K562 (cell line): Measurements from ENCODE around the gene TCIRG1. TPM values are rescaled to one million over a fixed set of nuclear protein-coding genes. Genes with fewer than 3 reads are reported as not detected.

ENCODE experiments used
- ATAC-seq: fragments of 200-7000 bp; cut with Tn5 transposase; 3 replicates; pipeline ENCODE4 v1.9.1; 2020; ENCODE audit warnings: moderate library complexity
- BruUV-seq: library from RNA; stranded (reverse); fragments of 400-500 nt; replicated peaks from 2 replicates; lab custom pipeline; 2021; lab: Mats Ljungman, UMichigan
- CTCF ChIA-PET: fragments of 300-600 bp; formaldehyde crosslinking; extraction: SDS; loops from one replicate; lab custom pipeline; 2021; ENCODE audit warnings: low intra/inter-chr PET ratio; lab: Yijun Ruan, JAX
- POLR2A ChIA-PET: fragments of 300-600, 350-650 bp; sonication (Branson Sonifier 250); formaldehyde crosslinking; extraction: SDS; loops from one replicate; lab custom pipeline; 2021; ENCODE audit warnings: antibody characterized with exemption, inconsistent platforms; lab: Yijun Ruan, JAX
- DNase-seq, 4 experiments: peaks; one replicate each; pipeline versions ENCODE4 v3.0.0 to v3.0.0-alpha.2; 2011 to 2018; ENCODE audit warnings: low spot score in 3 of 4, mixed read lengths in 3 of 4; ENCODE audit errors: extremely low read depth in 1 of 4
- FAIRE-seq: peaks from 2 replicates; lab custom pipeline; 2011; peaks lifted over from hg19 to GRCh38; lab: Jason Lieb, UNC
- H2AFZ ChIP-seq: 2 replicates; pipeline ENCODE4 v1.6.0; 2011; ENCODE audit warnings: low read depth, low read length, control low read depth, inconsistent platforms
- H3K27ac ChIP-seq: fragments of 200-600 bp; 3 replicates; pipeline ENCODE4 v1.8.0; 2011; ENCODE audit warnings: low read depth, mild to moderate bottlenecking, control low read depth, inconsistent platforms, low read length, moderate library complexity, mixed read lengths; ENCODE audit errors: extremely low read depth
- H3K27me3 ChIP-seq, 2 experiments: fragments of 300-600 bp in 1 of 2; 2 replicates in 1 of 2; 3 replicates in 1 of 2; pipeline versions ENCODE4 v1.6.0 to v1.8.0; 2011; ENCODE audit warnings: inconsistent platforms in 2 of 2, low read length in 2 of 2, mild to moderate bottlenecking in 1 of 2, mixed read lengths in 1 of 2, moderate library complexity in 1 of 2; ENCODE audit not compliant: control insufficient read depth in 2 of 2, insufficient read depth in 2 of 2
- H3K36me3 ChIP-seq: fragments of 300-600 bp; 3 replicates; pipeline ENCODE4 v1.8.0; 2011; ENCODE audit warnings: mild to moderate bottlenecking, low read length, inconsistent platforms; ENCODE audit not compliant: control insufficient read depth, insufficient read depth
- H3K4me1 ChIP-seq, 2 experiments: fragments of 200-600 bp in 1 of 2; replicated peaks in 1 of 2; 2 replicates in 1 of 2; 3 replicates in 1 of 2; pipeline versions ENCODE4 v1.5.1 to v1.8.0; 2011; ENCODE audit warnings: inconsistent platforms in 2 of 2, low read length in 2 of 2, mild to moderate bottlenecking in 1 of 2, mixed read lengths in 1 of 2, moderate library complexity in 1 of 2; ENCODE audit not compliant: control insufficient read depth in 2 of 2, insufficient read depth in 2 of 2
- H3K4me2 ChIP-seq: 2 replicates; pipeline ENCODE4 v1.6.1; 2011; ENCODE audit warnings: low read length, control low read depth, inconsistent platforms, mixed read lengths; ENCODE audit not compliant: insufficient read depth
- H3K4me3 ChIP-seq: fragments of 200-600 bp; sonication (generic), shearing (Covaris generic); 2 replicates; pipeline ENCODE4 v1.5.1; 2016; ENCODE audit warnings: control low read depth, inconsistent platforms
- H3K79me2 ChIP-seq: fragments of 200-600 bp; 3 replicates; pipeline ENCODE4 v1.8.0; 2011; ENCODE audit warnings: low read length, inconsistent platforms; ENCODE audit not compliant: control insufficient read depth, insufficient read depth
- H3K9ac ChIP-seq, 2 experiments: 2 replicates each; pipeline versions ENCODE4 v1.6.0 to v1.6.1; 2011; ENCODE audit warnings: low read depth in 2 of 2, low read length in 2 of 2, control low read depth in 1 of 2, inconsistent platforms in 1 of 2, mild to moderate bottlenecking in 1 of 2, mixed read lengths in 1 of 2; ENCODE audit not compliant: insufficient read depth in 1 of 2
- H3K9me1 ChIP-seq: one replicate; pipeline ENCODE4 v1.6.0; 2011; ENCODE audit warnings: inconsistent platforms, mild to moderate bottlenecking, low read length, moderate library complexity; ENCODE audit not compliant: control insufficient read depth, insufficient read depth
- H3K9me3 ChIP-seq: replicated peaks from 2 replicates; pipeline ENCODE4 v1.5.1; 2011; ENCODE audit warnings: low read depth, low read length, inconsistent platforms; ENCODE audit not compliant: control insufficient read depth, insufficient read depth
- H4K20me1 ChIP-seq: replicated peaks from 2 replicates; pipeline ENCODE4 v1.6.1; 2011; ENCODE audit warnings: low read length, inconsistent platforms, mixed read lengths; ENCODE audit not compliant: control insufficient read depth, insufficient read depth
- BRF1 ChIP-seq: IDR thresholded peaks from 3 replicates; pipeline ENCODE4 v1.6.1; 2011; ENCODE audit warnings: borderline replicate concordance, mild to moderate bottlenecking; ENCODE audit not compliant: insufficient read length; ENCODE audit errors: extremely low read depth
- CEBPZ ChIP-seq: fragments of 150-350 bp; IDR thresholded peaks from 2 replicates; pipeline ENCODE4 v1.6.1; 2014; ENCODE audit warnings: low read depth, mild to moderate bottlenecking, low read length, borderline replicate concordance
- EGR1 ChIP-seq: fragments of 450-650 bp; conservative IDR thresholded peaks from 2 replicates; pipeline ENCODE4 v1.6.1; 2017; ENCODE audit warnings: mild to moderate bottlenecking
- GTF3C2 ChIP-seq: IDR thresholded peaks from 3 replicates; pipeline ENCODE4 v1.6.1; 2011; ENCODE audit warnings: borderline replicate concordance, mild to moderate bottlenecking, moderate library complexity; ENCODE audit not compliant: insufficient read length; ENCODE audit errors: extremely low read depth
- HDAC6 ChIP-seq: IDR thresholded peaks from 2 replicates; pipeline ENCODE4 v1.6.1; 2012; ENCODE audit warnings: low read depth, mild to moderate bottlenecking, control low read depth, inconsistent platforms, low read length, moderate library complexity
- HMGXB4 ChIP-seq: sonication (generic); formaldehyde crosslinking; IDR thresholded peaks from 2 replicates; pipeline ENCODE4 v1.8.1; 2023; ENCODE audit warnings: mild to moderate bottlenecking, missing genetic modification reagents
- MXI1 ChIP-seq: IDR thresholded peaks from 2 replicates; pipeline ENCODE4 v1.6.1; 2011; ENCODE audit warnings: low read depth, mild to moderate bottlenecking, improper control_type of control experiment, low read length
- NR4A1 ChIP-seq, 2 experiments: fragments of 250-450 bp in 1 of 2; fragments of 450-650 bp in 1 of 2; sonication (Bioruptor Pico) in 1 of 2; IDR thresholded peaks; 2 replicates each; pipeline versions ENCODE4 v1.4.0 to v1.6.1; 2016 to 2020; ENCODE audit warnings: mild to moderate bottlenecking in 2 of 2, missing compliant biosample characterization in 1 of 2, missing genetic modification characterization in 1 of 2, moderate library complexity in 1 of 2
- XRCC4 ChIP-seq: IDR thresholded peaks from one replicate; pipeline ENCODE4 v1.6.1; 2011; ENCODE audit not compliant: insufficient read depth, insufficient read length; ENCODE audit errors: extremely low read depth
- ZBTB33 ChIP-seq: sonication (generic); formaldehyde crosslinking; IDR thresholded peaks from 2 replicates; pipeline ENCODE4 v1.8.1; 2023; ENCODE audit warnings: mild to moderate bottlenecking, missing genetic modification reagents
- ZNF124 ChIP-seq: sonication (generic); formaldehyde crosslinking; IDR thresholded peaks from 2 replicates; pipeline ENCODE4 v1.8.1; 2022; ENCODE audit warnings: missing genetic modification reagents
- WGBS: fragments of 100-300 bp; shearing (Covaris generic); methylation state at CpG from one replicate; pipeline ENCODE4 v1.1.6; 2016; ENCODE audit warnings: low coverage, mixed read lengths; ENCODE audit not compliant: insufficient coverage; ENCODE audit errors: missing lambda C conversion rate; 5-methylcytosine and 5-hydroxymethylcytosine counted together
- in situ Hi-C: fragments of 300-500 bp; cut with MboI; formaldehyde crosslinking; loops from 4 replicates; pipeline ENCODE4 v1.15.0; 2018; ENCODE audit warnings: inconsistent platforms, mixed read lengths
- intact Hi-C: fragments of 100-400 bp; cut with micrococcal nuclease; formaldehyde crosslinking; loops from 2 replicates; pipeline ENCODE4 v1.14.2; 2022
- polyA plus RNA-seq, 8 experiments: library from polyadenylated mRNA; depleted of rRNA in 4 of 8; stranded (reverse) in 5 of 8; unstranded in 3 of 8; fragments of >200 nt; fragmentation: Nextera tagmentation in 2 of 8; fragmentation: Illumina TruSeq in 1 of 8; extraction: Ambion mirVana in 2 of 8; extraction: Trizol in 1 of 8; gene quantifications; 2 replicates each; pipeline versions ENCODE4 v1.2.1 to v1.2.3, GENCODE V29; 2011 to 2014; ENCODE audit warnings: inconsistent platforms in 1 of 8, missing spikeins in 1 of 8
- total RNA-seq, 7 experiments: library from RNA; depleted of rRNA in 6 of 7; stranded (reverse); fragments of >200 nt in 6 of 7; fragmentation: Illumina TruSeq in 2 of 7; extraction: Trizol in 2 of 7; gene quantifications; 2 replicates each; pipeline versions ENCODE4 v1.2.1 to v1.2.3, GENCODE V29; 2011 to 2021; ENCODE audit warnings: low replicate concordance in 1 of 7

The TCIRG1 gene
- total and polyA plus RNA-seq, 9 of the 15 experiments (the other 6 are each of a cell fraction or from before 2014, with no cell fraction given), result 0.49 to 143 (median 24.4) TPM

GRCh38 chr11:68018730-68019190, 20.1 kb upstream of the TCIRG1 start:
- ATAC-seq (no peak), DNase-seq (no peak), FAIRE-seq (no peak)
- H3K4me2 ChIP-seq, result no peak overlapping the region
- in situ Hi-C loops (no loop called here), intact Hi-C loops (no loop called here)
- H3K36me3 ChIP-seq, result no peaks in the 10 kb centered on the region
- POLR2A ChIA-PET, result no interaction called here
- peaks cover 3% of the 10 kb centered on the region; the same call in 1 of the 2 replicates for H4K20me1 ChIP-seq
- peaks cover 0 to 66% of the 10 kb centered on the region in 2 experiments; a peak in 2 of 5 replicates for H3K4me1 ChIP-seq
- BruUV-seq, result no TSS peak
- no peaks in the 10 kb centered on the region for H3K9me3 ChIP-seq
- WGBS, result 46% methylated on average over 18 of the region's 18 CpGs
- CTCF ChIA-PET, result no interaction called here
- no peaks in the 10 kb centered on the region for H3K79me2 ChIP-seq
- H3K27me3 ChIP-seq, result no peaks in the 10 kb centered on the region
- no peak overlapping the region for H3K27ac ChIP-seq
- H3K9ac ChIP-seq, result peak overlapping the region in 1 of 2 experiments; percentile 68; a peak in 2 of 4 replicates
- no peaks in the 10 kb centered on the region for H3K9me1 ChIP-seq
- no peak overlapping the region for H2AFZ ChIP-seq
- no peak overlapping the region for H3K4me3 ChIP-seq
- TF ChIP-seq EGR1 (no peak), GTF3C2 (no peak), XRCC4 (no peak), HDAC6 (no peak), ZNF124 (CRISPR knock-in tag) (no peak), HMGXB4 (CRISPR knock-in tag) (no peak), CEBPZ (no peak), MXI1 (no peak), ZBTB33 (CRISPR knock-in tag) (no peak), NR4A1 (CRISPR knock-in tag; IDR thresholded peaks at IDR 0.05) (no peak), NR4A1 (tag; IDR thresholded peaks at IDR 0.05) (no peak), BRF1 (no peak)
